HG03558 (cell line): ENCODE data around the gene CACNG8.

Source experiments
- ATAC-seq: cut with Tn5 transposase; IDR thresholded peaks from one replicate; pipeline ENCODE4 v1.9.1; 2021; ENCODE audit warnings: moderate number of reproducible peaks; ENCODE audit not compliant: unreplicated experiment; ENCODE audit errors: extremely low read depth

The CACNG8 gene

DNA sequence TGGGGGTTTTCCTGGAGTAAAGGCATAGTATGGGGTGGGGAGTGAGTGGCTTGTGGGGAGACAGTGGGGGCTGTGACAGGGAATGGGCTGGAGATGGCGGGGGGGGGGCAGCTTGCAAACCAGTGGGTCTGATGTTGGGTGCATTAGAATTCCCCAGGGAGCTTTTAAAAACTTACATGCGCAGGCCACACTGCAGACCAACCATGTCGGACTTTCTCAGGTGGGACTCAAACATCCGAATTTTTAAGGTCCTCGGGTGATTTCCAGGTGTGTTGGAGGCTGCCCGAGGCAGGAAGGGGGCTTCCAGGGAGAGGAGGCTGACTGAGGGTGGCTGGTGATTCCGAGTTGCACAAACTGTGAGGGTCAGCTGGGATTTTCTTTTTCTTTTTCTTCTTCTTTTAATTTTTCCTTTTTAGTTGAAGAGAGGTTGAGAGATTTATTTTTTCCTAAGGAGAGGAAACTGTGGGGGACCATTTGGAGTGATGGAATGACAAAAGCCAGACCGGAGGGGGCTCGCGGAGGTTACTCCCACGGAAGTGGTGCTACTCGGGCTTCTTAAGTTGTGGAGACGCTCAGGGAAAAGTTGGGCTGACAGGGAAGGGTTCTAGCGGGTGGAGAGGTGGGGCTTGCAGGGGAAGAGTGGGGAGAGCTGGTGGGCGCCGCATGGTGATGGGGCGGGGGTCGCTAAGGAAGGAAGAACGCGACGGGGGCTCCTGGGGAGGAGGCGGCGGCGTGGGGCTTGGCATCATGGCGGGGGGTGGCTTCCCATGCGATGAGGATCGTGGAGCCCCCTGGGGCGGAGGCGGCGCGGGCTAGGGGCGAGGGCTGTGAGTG, 997 bp upstream of the CACNG8 start:
- no peak for ATAC-seq

GRCh38 chr19:53965091-53965490, 2.4 kb downstream of the CACNG8 start:
- ATAC-seq: no peak

- no peak for ATAC-seq
Measured at GRCh38 chr19:53966931-53967330, 4.2 kb downstream of the CACNG8 start.

- ATAC-seq: no peak
Measured at GRCh38 chr19:53969366-53969765, 6.6 kb downstream of the CACNG8 start.

DNA sequence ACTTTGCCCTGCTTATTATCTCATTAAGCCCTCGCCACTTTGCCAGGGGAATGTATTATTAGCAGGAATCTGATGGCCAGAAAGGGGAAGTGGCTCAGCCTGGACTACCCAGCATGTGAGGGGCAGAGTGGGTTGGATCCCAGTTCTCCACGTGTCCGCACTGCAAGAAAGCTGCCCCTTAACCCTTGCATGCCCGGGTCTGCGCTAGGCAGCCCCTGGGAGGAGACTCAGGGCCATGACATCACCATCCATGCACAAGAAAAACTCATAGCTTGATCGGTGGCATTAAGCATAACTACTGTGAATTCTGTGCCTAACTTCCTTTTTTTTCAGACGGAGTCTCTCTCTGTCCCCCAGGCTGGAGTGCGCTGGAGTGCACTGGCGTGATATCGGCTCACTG, 8.9 kb downstream of the CACNG8 start:
- ATAC-seq: no peak

- ATAC-seq: no peak
Measured at GRCh38 chr19:53977429-53977990, 14.8 kb downstream of the CACNG8 start.

GRCh38 chr19:53977991-53978731, 15.4 kb downstream of the CACNG8 start:
- ATAC-seq: no peak

GRCh38 chr19:53978975-53979801, 16.5 kb downstream of the CACNG8 start:
- ATAC-seq: no peak

GRCh38 chr19:53980539-53981375, 18.0 kb downstream of the CACNG8 start:
- no peak for ATAC-seq

DNA sequence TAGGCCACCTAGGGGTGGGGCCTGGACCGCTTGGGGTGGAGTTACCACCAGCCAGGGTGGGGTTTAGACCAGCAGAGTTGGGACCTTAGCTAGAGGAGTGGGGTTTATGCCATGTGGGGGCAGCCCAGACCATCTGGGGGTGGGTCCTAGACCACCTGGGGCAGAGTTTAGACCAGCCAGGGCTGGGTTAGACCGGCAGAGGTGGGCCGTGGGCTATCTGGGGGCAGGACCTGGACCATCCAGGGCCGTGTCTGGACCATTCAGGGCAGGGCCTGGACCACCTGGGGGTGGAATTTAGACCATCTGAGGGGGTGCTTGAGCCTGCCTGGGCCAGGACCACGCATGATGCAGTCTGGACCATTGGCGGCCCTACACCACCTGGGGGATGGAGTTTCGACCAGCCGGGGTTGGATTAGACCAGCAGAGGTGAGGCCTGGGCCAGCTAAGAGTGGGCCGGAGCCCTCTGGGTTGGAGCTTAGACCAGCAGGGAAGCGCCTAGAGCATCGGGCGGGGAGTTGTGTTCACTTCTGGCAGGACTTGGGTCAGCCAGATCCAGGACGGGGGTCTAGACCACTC, 18.7 kb downstream of the CACNG8 start:
- no peak for ATAC-seq

DNA sequence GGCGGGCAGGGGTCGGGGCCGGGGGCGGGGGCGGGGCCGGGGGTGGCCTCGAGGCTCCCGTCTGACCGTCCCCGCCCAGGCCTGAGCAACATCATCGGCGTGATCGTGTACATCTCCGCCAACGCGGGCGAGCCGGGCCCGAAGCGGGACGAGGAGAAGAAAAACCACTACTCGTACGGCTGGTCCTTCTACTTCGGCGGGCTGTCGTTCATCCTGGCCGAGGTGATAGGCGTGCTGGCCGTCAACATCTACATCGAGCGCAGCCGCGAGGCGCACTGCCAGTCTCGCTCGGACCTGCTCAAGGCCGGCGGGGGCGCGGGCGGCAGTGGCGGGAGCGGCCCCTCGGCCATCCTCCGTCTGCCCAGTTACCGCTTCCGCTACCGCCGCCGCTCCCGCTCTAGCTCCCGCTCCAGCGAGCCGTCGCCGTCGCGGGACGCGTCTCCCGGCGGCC, 19.3 kb downstream of the CACNG8 start:
- no peak for ATAC-seq

- ATAC-seq: no peak
Measured at GRCh38 chr19:53982611-53983010, 19.9 kb downstream of the CACNG8 start.

DNA sequence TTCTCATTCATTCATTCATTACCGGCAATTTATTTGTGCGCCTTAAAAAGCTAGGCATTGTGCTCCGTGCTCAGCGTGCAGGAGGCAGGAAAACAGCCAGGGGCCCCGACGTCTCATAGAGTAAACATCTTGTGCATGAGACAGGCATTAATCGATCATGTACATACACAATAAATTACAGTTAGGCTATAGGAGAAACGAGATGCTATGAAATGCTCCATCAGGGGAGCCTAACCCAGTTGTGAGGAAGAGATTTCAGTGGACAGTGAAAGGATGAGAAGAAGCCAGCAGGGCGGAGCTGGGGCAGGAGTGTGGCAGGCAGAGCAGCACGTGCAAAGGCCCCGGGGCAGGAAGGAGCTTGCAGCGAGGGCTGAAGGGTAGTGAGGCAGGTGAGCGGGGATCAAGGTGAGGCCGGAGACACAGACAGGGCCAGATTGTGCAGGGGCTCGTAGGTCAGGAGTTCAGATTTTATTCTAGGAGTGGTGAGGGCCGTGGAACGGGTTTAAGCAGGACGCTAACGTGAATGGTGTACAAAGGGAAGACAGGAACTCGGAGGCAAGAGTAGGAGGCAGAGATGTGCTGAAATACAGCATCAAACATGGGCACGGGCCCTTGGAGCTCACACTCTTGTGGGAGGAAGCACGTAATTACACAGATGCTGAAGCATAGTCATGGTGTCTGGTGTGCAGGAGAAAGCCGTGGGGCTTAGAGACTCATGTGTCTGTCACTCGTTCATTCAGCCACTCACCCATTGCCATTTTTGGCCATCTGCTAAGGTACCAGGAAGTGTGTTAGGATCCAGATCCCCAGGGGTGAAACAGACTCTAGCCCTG, 20.9 kb downstream of the CACNG8 start:
- ATAC-seq: no peak

GRCh38 chr19:53985863-53986262, 23.1 kb downstream of the CACNG8 start:
- no peak for ATAC-seq

DNA sequence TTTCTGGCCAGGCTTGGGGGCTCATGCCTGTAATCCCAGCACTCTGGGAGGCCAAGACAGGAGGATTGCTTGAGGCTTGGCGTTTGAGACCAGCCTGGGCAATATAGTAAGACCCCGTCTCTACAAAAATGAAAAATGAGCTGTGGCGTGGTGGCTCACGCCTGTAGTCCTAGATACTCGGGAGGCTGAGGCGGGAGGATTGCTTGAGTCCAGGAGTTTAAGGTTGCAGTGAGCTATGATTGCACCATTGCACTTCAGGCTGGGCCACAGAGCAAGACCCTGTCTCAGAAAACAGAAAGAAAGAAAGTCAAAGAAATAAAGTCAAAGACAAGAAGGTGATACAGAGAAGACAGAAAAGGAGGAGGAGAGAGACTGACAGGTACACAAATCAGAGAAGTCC, 26.2 kb downstream of the CACNG8 start:
- no peak for ATAC-seq

- ATAC-seq: no peak
Measured at GRCh38 chr19:53989600-53990533, 27.1 kb downstream of the CACNG8 start.
